ENCODE data around the gene HLA-DQA2. TPM values are rescaled to one million over a fixed set of nuclear protein-coding genes. Genes with fewer than 3 reads are reported as not detected.

Gene HLA-DQA2
- total and polyA plus RNA-seq, 2 of the 13 experiments (the other 11 are each of a cell fraction or from before 2014, with no cell fraction given) = not detected

DNA sequence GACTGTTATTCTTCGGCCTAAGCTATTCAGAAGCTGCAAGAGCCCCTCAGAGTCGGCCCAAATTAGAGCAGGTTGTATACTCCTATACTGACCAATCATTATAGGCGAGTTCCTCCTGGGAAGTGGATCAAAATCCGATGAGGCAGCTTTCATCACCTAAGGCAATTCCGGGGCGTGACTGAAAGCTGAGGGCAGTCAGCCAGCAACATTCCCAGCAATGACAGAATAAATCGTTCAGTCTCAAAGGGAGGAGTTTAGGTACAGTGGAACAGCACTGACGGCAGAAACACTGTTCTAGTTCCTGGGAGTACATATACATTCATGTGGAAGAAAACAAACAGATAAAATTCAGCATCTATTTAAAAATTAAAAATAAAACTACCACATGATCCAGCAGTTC, 11.4 kb downstream of the HLA-DQA2 start:
- ATAC-seq = no peak
- no peaks in the 10 kb centered on the region for H3K79me2 ChIP-seq (ENCODE audit: insufficient read depth, low read length)
- no TSS peak for BruUV-seq (replicated peaks)
- in situ Hi-C loops (cut with HindIII; ENCODE audit: extremely low pct_ligation_motif_present, low pct_unique_long_range_greater_than_20kb) (no loop called here), intact Hi-C loops (cut with micrococcal nuclease; ENCODE audit: unreplicated experiment) (no loop called here)
- H4K20me1 ChIP-seq (ENCODE audit: insufficient read depth, low read length) = no peaks in the 10 kb centered on the region
- no peak for FAIRE-seq
- ChIA-PET POLR2A (no interaction called here), CTCF (ENCODE audit: low intra/inter-chr PET ratio, low total read pairs) (no interaction called here)
- WGBS (ENCODE audit: low lambda C conversion rate) = 0% methylated on average over 8 of the region's 8 CpGs
- no peak overlapping the region for H3K4me3 ChIP-seq (replicated peaks in 1 of 3; ENCODE audit: insufficient read depth in 1 of 3, low read depth in 2 of 3, low read length in 3 of 3)
- no peak overlapping the region for H3K27ac ChIP-seq (ENCODE audit: extremely low read length, insufficient read depth, low read length)
- H3K4me2 ChIP-seq (ENCODE audit: low read depth, low read length) = no peak overlapping the region
- H3K9ac ChIP-seq (ENCODE audit: insufficient read depth, low read depth, low read length) = no peak overlapping the region
- no peak for DNase-seq (ENCODE audit: low spot score)
- H2AFZ ChIP-seq (ENCODE audit: low read length) = no peak overlapping the region
- H3K4me1 ChIP-seq (ENCODE audit: insufficient read depth, low read length) = no peaks in the 10 kb centered on the region
- peaks cover 0 to 9% of the 10 kb centered on the region in 2 experiments; a peak in 2 of 5 replicates for H3K27me3 ChIP-seq (ENCODE audit: control insufficient read depth in 1 of 2, insufficient read depth in 2 of 2, low read length in 2 of 2)
- H3K9me3 ChIP-seq (ENCODE audit: low read length) = no peaks in the 10 kb centered on the region
- no peaks in the 10 kb centered on the region for H3K36me3 ChIP-seq (replicated peaks in 1 of 2; ENCODE audit: control insufficient read depth in 1 of 2, insufficient read depth in 2 of 2, low read length in 2 of 2)
- no peak for TF ChIP-seq ELF1 (CRISPR knock-in tag; IDR thresholded peaks at IDR 0.05)
- TF ChIP-seq ZNF557 (CRISPR knock-in tag; IDR thresholded peaks at IDR 0.05) = no peak
- no peak for TF ChIP-seq NR2F6 (IDR thresholded peaks at IDR 0.05)
- no peak for TF ChIP-seq NR2F6 (CRISPR knock-in tag; IDR thresholded peaks at IDR 0.05)
- TF ChIP-seq, protein P1, sequence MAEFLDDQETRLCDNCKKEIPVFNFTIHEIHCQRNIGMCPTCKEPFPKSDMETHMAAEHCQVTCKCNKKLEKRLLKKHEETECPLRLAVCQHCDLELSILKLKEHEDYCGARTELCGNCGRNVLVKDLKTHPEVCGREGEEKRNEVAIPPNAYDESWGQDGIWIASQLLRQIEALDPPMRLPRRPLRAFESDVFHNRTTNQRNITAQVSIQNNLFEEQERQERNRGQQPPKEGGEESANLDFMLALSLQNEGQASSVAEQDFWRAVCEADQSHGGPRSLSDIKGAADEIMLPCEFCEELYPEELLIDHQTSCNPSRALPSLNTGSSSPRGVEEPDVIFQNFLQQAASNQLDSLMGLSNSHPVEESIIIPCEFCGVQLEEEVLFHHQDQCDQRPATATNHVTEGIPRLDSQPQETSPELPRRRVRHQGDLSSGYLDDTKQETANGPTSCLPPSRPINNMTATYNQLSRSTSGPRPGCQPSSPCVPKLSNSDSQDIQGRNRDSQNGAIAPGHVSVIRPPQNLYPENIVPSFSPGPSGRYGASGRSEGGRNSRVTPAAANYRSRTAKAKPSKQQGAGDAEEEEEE (CRISPR knock-in tag; IDR thresholded peaks at IDR 0.05; ENCODE audit: borderline replicate concordance) = no peak
- TF ChIP-seq, protein P2, sequence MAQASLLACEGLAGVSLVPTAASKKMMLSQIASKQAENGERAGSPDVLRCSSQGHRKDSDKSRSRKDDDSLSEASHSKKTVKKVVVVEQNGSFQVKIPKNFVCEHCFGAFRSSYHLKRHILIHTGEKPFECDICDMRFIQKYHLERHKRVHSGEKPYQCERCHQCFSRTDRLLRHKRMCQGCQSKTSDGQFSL (CRISPR knock-in tag; IDR thresholded peaks at IDR 0.05) = no peak
- TF ChIP-seq, protein P3, sequence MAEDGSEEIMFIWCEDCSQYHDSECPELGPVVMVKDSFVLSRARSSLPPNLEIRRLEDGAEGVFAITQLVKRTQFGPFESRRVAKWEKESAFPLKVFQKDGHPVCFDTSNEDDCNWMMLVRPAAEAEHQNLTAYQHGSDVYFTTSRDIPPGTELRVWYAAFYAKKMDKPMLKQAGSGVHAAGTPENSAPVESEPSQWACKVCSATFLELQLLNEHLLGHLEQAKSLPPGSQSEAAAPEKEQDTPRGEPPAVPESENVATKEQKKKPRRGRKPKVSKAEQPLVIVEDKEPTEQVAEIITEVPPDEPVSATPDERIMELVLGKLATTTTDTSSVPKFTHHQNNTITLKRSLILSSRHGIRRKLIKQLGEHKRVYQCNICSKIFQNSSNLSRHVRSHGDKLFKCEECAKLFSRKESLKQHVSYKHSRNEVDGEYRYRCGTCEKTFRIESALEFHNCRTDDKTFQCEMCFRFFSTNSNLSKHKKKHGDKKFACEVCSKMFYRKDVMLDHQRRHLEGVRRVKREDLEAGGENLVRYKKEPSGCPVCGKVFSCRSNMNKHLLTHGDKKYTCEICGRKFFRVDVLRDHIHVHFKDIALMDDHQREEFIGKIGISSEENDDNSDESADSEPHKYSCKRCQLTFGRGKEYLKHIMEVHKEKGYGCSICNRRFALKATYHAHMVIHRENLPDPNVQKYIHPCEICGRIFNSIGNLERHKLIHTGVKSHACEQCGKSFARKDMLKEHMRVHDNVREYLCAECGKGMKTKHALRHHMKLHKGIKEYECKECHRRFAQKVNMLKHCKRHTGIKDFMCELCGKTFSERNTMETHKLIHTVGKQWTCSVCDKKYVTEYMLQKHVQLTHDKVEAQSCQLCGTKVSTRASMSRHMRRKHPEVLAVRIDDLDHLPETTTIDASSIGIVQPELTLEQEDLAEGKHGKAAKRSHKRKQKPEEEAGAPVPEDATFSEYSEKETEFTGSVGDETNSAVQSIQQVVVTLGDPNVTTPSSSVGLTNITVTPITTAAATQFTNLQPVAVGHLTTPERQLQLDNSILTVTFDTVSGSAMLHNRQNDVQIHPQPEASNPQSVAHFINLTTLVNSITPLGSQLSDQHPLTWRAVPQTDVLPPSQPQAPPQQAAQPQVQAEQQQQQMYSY (CRISPR knock-in tag; IDR thresholded peaks at IDR 0.05) = no peak
- TF ChIP-seq, protein P4, sequence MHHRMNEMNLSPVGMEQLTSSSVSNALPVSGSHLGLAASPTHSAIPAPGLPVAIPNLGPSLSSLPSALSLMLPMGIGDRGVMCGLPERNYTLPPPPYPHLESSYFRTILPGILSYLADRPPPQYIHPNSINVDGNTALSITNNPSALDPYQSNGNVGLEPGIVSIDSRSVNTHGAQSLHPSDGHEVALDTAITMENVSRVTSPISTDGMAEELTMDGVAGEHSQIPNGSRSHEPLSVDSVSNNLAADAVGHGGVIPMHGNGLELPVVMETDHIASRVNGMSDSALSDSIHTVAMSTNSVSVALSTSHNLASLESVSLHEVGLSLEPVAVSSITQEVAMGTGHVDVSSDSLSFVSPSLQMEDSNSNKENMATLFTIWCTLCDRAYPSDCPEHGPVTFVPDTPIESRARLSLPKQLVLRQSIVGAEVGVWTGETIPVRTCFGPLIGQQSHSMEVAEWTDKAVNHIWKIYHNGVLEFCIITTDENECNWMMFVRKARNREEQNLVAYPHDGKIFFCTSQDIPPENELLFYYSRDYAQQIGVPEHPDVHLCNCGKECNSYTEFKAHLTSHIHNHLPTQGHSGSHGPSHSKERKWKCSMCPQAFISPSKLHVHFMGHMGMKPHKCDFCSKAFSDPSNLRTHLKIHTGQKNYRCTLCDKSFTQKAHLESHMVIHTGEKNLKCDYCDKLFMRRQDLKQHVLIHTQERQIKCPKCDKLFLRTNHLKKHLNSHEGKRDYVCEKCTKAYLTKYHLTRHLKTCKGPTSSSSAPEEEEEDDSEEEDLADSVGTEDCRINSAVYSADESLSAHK (CRISPR knock-in tag; IDR thresholded peaks at IDR 0.05; ENCODE audit: borderline replicate concordance) = no peak
- no peak for TF ChIP-seq RBM39 (IDR thresholded peaks at IDR 0.05; ENCODE audit: low read depth, low read length, poor library complexity, severe bottlenecking)
- no peak for TF ChIP-seq RORA (CRISPR knock-in tag; IDR thresholded peaks at IDR 0.05)
- no peak for TF ChIP-seq IRF2 (CRISPR knock-in tag; IDR thresholded peaks at IDR 0.05)
- no peak for TF ChIP-seq NFIB (CRISPR knock-in tag; IDR thresholded peaks at IDR 0.05; ENCODE audit: borderline replicate concordance)
- TF ChIP-seq, protein P5, sequence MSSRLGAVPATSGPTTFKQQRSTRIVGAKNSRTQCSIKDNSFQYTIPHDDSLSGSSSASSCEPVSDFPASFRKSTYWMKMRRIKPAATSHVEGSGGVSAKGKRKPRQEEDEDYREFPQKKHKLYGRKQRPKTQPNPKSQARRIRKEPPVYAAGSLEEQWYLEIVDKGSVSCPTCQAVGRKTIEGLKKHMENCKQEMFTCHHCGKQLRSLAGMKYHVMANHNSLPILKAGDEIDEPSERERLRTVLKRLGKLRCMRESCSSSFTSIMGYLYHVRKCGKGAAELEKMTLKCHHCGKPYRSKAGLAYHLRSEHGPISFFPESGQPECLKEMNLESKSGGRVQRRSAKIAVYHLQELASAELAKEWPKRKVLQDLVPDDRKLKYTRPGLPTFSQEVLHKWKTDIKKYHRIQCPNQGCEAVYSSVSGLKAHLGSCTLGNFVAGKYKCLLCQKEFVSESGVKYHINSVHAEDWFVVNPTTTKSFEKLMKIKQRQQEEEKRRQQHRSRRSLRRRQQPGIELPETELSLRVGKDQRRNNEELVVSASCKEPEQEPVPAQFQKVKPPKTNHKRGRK (CRISPR knock-in tag; IDR thresholded peaks at IDR 0.05) = no peak
- TF ChIP-seq ZNF12 (CRISPR knock-in tag; IDR thresholded peaks at IDR 0.05) = no peak
- TF ChIP-seq, protein P6, sequence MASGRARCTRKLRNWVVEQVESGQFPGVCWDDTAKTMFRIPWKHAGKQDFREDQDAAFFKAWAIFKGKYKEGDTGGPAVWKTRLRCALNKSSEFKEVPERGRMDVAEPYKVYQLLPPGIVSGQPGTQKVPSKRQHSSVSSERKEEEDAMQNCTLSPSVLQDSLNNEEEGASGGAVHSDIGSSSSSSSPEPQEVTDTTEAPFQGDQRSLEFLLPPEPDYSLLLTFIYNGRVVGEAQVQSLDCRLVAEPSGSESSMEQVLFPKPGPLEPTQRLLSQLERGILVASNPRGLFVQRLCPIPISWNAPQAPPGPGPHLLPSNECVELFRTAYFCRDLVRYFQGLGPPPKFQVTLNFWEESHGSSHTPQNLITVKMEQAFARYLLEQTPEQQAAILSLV (CRISPR knock-in tag; IDR thresholded peaks at IDR 0.05; ENCODE audit: borderline replicate concordance) = no peak

All from HepG2 (cell line).